HEK293T (cell line): ENCODE measurements around the gene HERC3.

ENCODE experiments used
- CTCF ChIA-PET: fragments of 350-600 bp; formaldehyde crosslinking; extraction: SDS; loops from one replicate; lab custom pipeline; 2021; ENCODE audit warnings: antibody characterized with exemption, inconsistent platforms; lab: Yijun Ruan, JAX
- POLR2A ChIA-PET: fragments of 350-600 bp; formaldehyde crosslinking; extraction: SDS; loops from one replicate; lab custom pipeline; 2020; ENCODE audit warnings: antibody characterized with exemption, inconsistent platforms; lab: Yijun Ruan, JAX
- DNase-seq: peaks from one replicate; pipeline ENCODE4 v3.0.0; 2012; ENCODE audit warnings: mixed read lengths; ENCODE audit errors: extremely low spot score
- ARNT ChIP-seq: fragments of 450-650 bp; IDR thresholded peaks from 2 replicates; pipeline ENCODE4 v1.6.1; 2017; ENCODE audit warnings: mild to moderate bottlenecking
- BHLHE40 ChIP-seq: fragments of 450-650 bp; IDR thresholded peaks from 2 replicates; pipeline ENCODE4 v1.6.1; 2016; ENCODE audit warnings: mild to moderate bottlenecking, moderate library complexity, borderline replicate concordance
- CTBP1 ChIP-seq: fragments of 450-650 bp; IDR thresholded peaks from 2 replicates; pipeline ENCODE4 v1.6.1; 2016; ENCODE audit warnings: borderline replicate concordance
- ELF4 ChIP-seq: fragments of 450-650 bp; IDR thresholded peaks from 2 replicates; pipeline ENCODE4 v1.6.1; 2017; ENCODE audit warnings: antibody characterized with exemption
- FOXA1 ChIP-seq: fragments of 450-650 bp; IDR thresholded peaks from 2 replicates; pipeline ENCODE4 v1.6.1; 2016; ENCODE audit warnings: mild to moderate bottlenecking
- FOXK2 ChIP-seq: fragments of 450-650 bp; IDR thresholded peaks from 2 replicates; pipeline ENCODE4 v1.6.1; 2016; ENCODE audit warnings: mild to moderate bottlenecking
- FOXM1 ChIP-seq: fragments of 450-650 bp; IDR thresholded peaks from 2 replicates; pipeline ENCODE4 v1.6.1; 2017; ENCODE audit warnings: mild to moderate bottlenecking, borderline replicate concordance
- HDGF ChIP-seq: fragments of 450-650 bp; IDR thresholded peaks from 2 replicates; pipeline ENCODE4 v1.6.1; 2017; ENCODE audit warnings: antibody characterized with exemption, borderline replicate concordance
- L3MBTL2 ChIP-seq: fragments of 450-650 bp; conservative IDR thresholded peaks from 2 replicates; pipeline ENCODE4 v1.6.1; 2016; ENCODE audit warnings: mild to moderate bottlenecking
- LEF1 ChIP-seq: fragments of 450-650 bp; IDR thresholded peaks from 2 replicates; pipeline ENCODE4 v1.6.1; 2017; ENCODE audit warnings: mild to moderate bottlenecking, borderline replicate concordance
- NFRKB ChIP-seq: fragments of 450-650 bp; IDR thresholded peaks from 2 replicates; pipeline ENCODE4 v1.6.1; 2016; ENCODE audit warnings: mild to moderate bottlenecking, moderate library complexity
- PKNOX1 ChIP-seq: fragments of 450-650 bp; IDR thresholded peaks from 2 replicates; pipeline ENCODE4 v1.6.1; 2016
- SP1 ChIP-seq: fragments of 450-650 bp; IDR thresholded peaks from 2 replicates; pipeline ENCODE4 v1.6.1; 2017
- SUZ12 ChIP-seq: fragments of 450-650 bp; IDR thresholded peaks from 2 replicates; pipeline ENCODE4 v1.6.1; 2016; ENCODE audit warnings: mild to moderate bottlenecking
- TARDBP ChIP-seq: fragments of 450-650 bp; IDR thresholded peaks from 2 replicates; pipeline ENCODE4 v1.6.1; 2016
- ZNF384 ChIP-seq: fragments of 450-650 bp; IDR thresholded peaks from 2 replicates; pipeline ENCODE4 v1.6.1; 2016

Gene HERC3

GRCh38 chr4:88743696-88744095 is 151.4 kb downstream of the HERC3 start:
- DNase-seq, result no peak
- CTCF ChIA-PET, result no interaction called here

GRCh38 chr4:88744609-88745008 is 152.3 kb downstream of the HERC3 start:
- no peak for DNase-seq
- ChIA-PET POLR2A (no interaction called here), CTCF (no interaction called here)
- TF ChIP-seq HDGF, result no peak
- no peak for TF ChIP-seq CTBP1
- no peak for TF ChIP-seq BHLHE40
- TF ChIP-seq PKNOX1, result no peak
- TF ChIP-seq FOXM1, result no peak
- no peak for TF ChIP-seq FOXA1
- no peak for TF ChIP-seq SP1
- no peak for TF ChIP-seq ARNT
- TF ChIP-seq TARDBP, result no peak
- TF ChIP-seq NFRKB, result no peak
- TF ChIP-seq LEF1, result no peak

More at GRCh38 chr4:88743696-88744095, 151.4 kb downstream of the HERC3 start:
- no peak for TF ChIP-seq LEF1
- TF ChIP-seq SUZ12, result no peak
- TF ChIP-seq FOXK2, result no peak
- no peak for TF ChIP-seq SP1
- no peak for TF ChIP-seq ARNT
- no peak for TF ChIP-seq FOXM1
- no peak for TF ChIP-seq HDGF
- TF ChIP-seq FOXA1, result no peak
- no peak for TF ChIP-seq ZNF384
- TF ChIP-seq PKNOX1, result no peak
- no peak for TF ChIP-seq CTBP1
- no peak for TF ChIP-seq ELF4
- TF ChIP-seq NFRKB, result no peak
- no peak for TF ChIP-seq BHLHE40
- TF ChIP-seq TARDBP, result no peak
- POLR2A ChIA-PET, result no interaction called here

- TF ChIP-seq ZNF384 (no peak), FOXM1 (no peak), ELF4 (no peak), SP1 (no peak), HDGF (no peak), ARNT (no peak), NFRKB (no peak), FOXK2 (no peak), FOXA1 (no peak), LEF1 (no peak), BHLHE40 (no peak), CTBP1 (no peak), L3MBTL2 (no peak), PKNOX1 (no peak), TARDBP (no peak), SUZ12 (no peak)
- no peak for DNase-seq
- ChIA-PET POLR2A (no interaction called here), CTCF (no interaction called here)
Measured at GRCh38 chr4:88745175-88745574, 152.9 kb downstream of the HERC3 start.

GRCh38 chr4:88745581-88746163 is 153.4 kb downstream of the HERC3 start:
- no peak for DNase-seq

GRCh38 chr4:88746206-88746605 is 153.9 kb downstream of the HERC3 start:
- no peak for TF ChIP-seq ELF4
- ChIA-PET POLR2A (no interaction called here), CTCF (no interaction called here)
- DNase-seq, result no peak

More at GRCh38 chr4:88745581-88746163, 153.4 kb downstream of the HERC3 start:
- POLR2A ChIA-PET, result no interaction called here
- TF ChIP-seq L3MBTL2 (no peak), FOXK2 (no peak), FOXA1 (no peak), PKNOX1 (no peak), NFRKB (no peak), SUZ12 (no peak), FOXM1 (no peak), SP1 (no peak), ARNT (no peak), BHLHE40 (no peak), CTBP1 (no peak), TARDBP (no peak), ELF4 (no peak), LEF1 (no peak), ZNF384 (no peak)
- CTCF ChIA-PET, result no interaction called here

- ChIA-PET CTCF (no interaction called here), POLR2A (no interaction called here)
- no peak for TF ChIP-seq LEF1
- TF ChIP-seq NFRKB, result no peak
- no peak for TF ChIP-seq FOXA1
- no peak for TF ChIP-seq CTBP1
- DNase-seq, result no peak
Measured at GRCh38 chr4:88747351-88747750, 155.1 kb downstream of the HERC3 start.
